ENCODE data around the gene DNPEP. TPM values are rescaled to one million over a fixed set of nuclear protein-coding genes. Genes with fewer than 3 reads are reported as not detected.

DNPEP gene
- total and polyA plus RNA-seq, 2 of the 8 experiments (the other 6 are each of a cell fraction or from before 2014, with no cell fraction given): 59.8 to 109 TPM

DNA sequence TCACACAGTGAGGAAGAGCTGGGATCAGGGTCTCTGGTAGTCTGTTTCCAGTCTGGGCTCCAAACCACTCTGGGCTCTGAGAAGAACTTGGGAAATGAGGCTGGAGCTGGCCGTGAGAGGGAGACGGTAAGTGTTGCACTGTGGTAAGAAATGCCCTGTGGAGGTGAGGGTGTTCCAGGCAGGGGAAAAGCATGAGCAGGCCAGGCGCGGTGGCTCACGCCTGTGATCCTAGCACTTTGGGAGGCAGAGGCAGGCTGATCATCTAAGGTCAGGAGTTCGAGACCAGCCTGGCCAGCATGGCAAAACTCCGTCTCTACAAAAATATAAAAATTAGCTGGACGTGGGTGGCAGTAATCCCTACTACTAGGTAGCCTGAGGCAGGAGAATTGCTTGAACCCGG, 16.1 kb upstream of the DNPEP start (continued):
- TF ChIP-seq, protein P1, sequence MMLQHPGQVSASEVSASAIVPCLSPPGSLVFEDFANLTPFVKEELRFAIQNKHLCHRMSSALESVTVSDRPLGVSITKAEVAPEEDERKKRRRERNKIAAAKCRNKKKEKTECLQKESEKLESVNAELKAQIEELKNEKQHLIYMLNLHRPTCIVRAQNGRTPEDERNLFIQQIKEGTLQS (IDR thresholded peaks at IDR 0.05; ENCODE audit: insufficient read depth, low read depth, low read length): no peak
- TF ChIP-seq, protein P2, sequence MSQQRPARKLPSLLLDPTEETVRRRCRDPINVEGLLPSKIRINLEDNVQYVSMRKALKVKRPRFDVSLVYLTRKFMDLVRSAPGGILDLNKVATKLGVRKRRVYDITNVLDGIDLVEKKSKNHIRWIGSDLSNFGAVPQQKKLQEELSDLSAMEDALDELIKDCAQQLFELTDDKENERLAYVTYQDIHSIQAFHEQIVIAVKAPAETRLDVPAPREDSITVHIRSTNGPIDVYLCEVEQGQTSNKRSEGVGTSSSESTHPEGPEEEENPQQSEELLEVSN (IDR thresholded peaks at IDR 0.05): no peak
- TF ChIP-seq KDM5A (IDR thresholded peaks at IDR 0.05; ENCODE audit: low read length) (no peak), CREB1 (IDR thresholded peaks at IDR 0.05) (no peak)

Measured in H1 (cell line).